ENCODE measurements around the gene HMGCS2. TPM values are rescaled to one million over a fixed set of nuclear protein-coding genes. Genes with fewer than 3 reads are reported as not detected.

HMGCS2 gene
- total and polyA plus RNA-seq, 10 donors, result 0.06 to 0.11 TPM; not detected in 8

GRCh38 chr1:119771016-119771415 is 2.3 kb upstream of the HMGCS2 start:
- Histone ChIP-seq H3K27me3 (replicated peaks in 1 of 7) (peaks cover 0 to 19% (median 0%) of the 10 kb centered on the region in 7 donors), H3K36me3 (no peaks in the 10 kb centered on the region), H3K4me1 (no peaks in the 10 kb centered on the region), H3K4me3 (no peak overlapping the region), H3K27ac (no peak overlapping the region), H3K9me3 (no peaks in the 10 kb centered on the region)
- WGBS, 5 donors, result 38 to 53% (median 45%) methylated on average over 2 of the region's 2 CpGs
- DNase-seq, result no peak
- intact Hi-C loops (cut with DNase I; ENCODE audit: low total_unique reads), result no loop called here
- TF ChIP-seq POLR2AphosphoS5 (IDR thresholded peaks at IDR 0.05) (no peak), CTCF (IDR thresholded peaks at IDR 0.05 in 8 of 11, conservative IDR thresholded peaks at IDR 0.05 in 3 of 11) (no peak), POLR2A (IDR thresholded peaks at IDR 0.05) (no peak)

- no peak for DNase-seq
- no peak overlapping the region for H3K4me3 ChIP-seq
- intact Hi-C loops (cut with DNase I; ENCODE audit: low total_unique reads), result no loop called here
- WGBS, 5 donors, result 67 to 90% (median 78%) methylated on average over 2 of the region's 2 CpGs
- TF ChIP-seq CTCF (IDR thresholded peaks at IDR 0.05 in 8 of 11, conservative IDR thresholded peaks at IDR 0.05 in 3 of 11), result no peak
- no peak for TF ChIP-seq POLR2A (IDR thresholded peaks at IDR 0.05)
- no peak for TF ChIP-seq POLR2AphosphoS5 (IDR thresholded peaks at IDR 0.05)
- H3K9me3 ChIP-seq, result no peaks in the 10 kb centered on the region
- H3K27me3 ChIP-seq (replicated peaks in 1 of 7), result peaks cover 0 to 19% (median 0%) of the 10 kb centered on the region in 7 donors
- no peaks in the 10 kb centered on the region for H3K36me3 ChIP-seq
- H3K27ac ChIP-seq, result no peak overlapping the region
- no peaks in the 10 kb centered on the region for H3K4me1 ChIP-seq
Observed at GRCh38 chr1:119767486-119767885, 1.2 kb downstream of the HMGCS2 start.

GRCh38 chr1:119766374-119766794 is 2.3 kb downstream of the HMGCS2 start:
- no peaks in the 10 kb centered on the region for H3K9me3 ChIP-seq
- no peaks in the 10 kb centered on the region for H3K36me3 ChIP-seq
- H3K27me3 ChIP-seq (replicated peaks in 1 of 7), result peaks cover 0 to 19% (median 0%) of the 10 kb centered on the region in 7 donors
- H3K27ac ChIP-seq, result no peak overlapping the region
- 75 to 83% (median 80%) methylated on average over 4 of the region's 4 CpGs for WGBS, 5 donors
- intact Hi-C loops (cut with DNase I; ENCODE audit: low total_unique reads), result no loop called here
- no peak overlapping the region for H3K4me3 ChIP-seq
- DNase-seq, result no peak
- TF ChIP-seq POLR2AphosphoS5 (IDR thresholded peaks at IDR 0.05) (no peak), CTCF (IDR thresholded peaks at IDR 0.05 in 8 of 11, conservative IDR thresholded peaks at IDR 0.05 in 3 of 11) (no peak), POLR2A (IDR thresholded peaks at IDR 0.05) (no peak)
- no peaks in the 10 kb centered on the region for H3K4me1 ChIP-seq

- H3K4me3 ChIP-seq, result no peak overlapping the region
- intact Hi-C loops (cut with DNase I; ENCODE audit: low total_unique reads), result no loop called here
- H3K27me3 ChIP-seq (replicated peaks in 1 of 7), result peaks cover 0 to 17% (median 0%) of the 10 kb centered on the region in 7 donors
- DNase-seq, result no peak
- TF ChIP-seq POLR2A (IDR thresholded peaks at IDR 0.05) (no peak), CTCF (IDR thresholded peaks at IDR 0.05 in 8 of 11, conservative IDR thresholded peaks at IDR 0.05 in 3 of 11) (no peak), POLR2AphosphoS5 (IDR thresholded peaks at IDR 0.05) (no peak)
- no peak overlapping the region for H3K27ac ChIP-seq
- no peaks in the 10 kb centered on the region for H3K9me3 ChIP-seq
- no peaks in the 10 kb centered on the region for H3K4me1 ChIP-seq
- 85 to 92% (median 88%) methylated on average over 6 of the region's 6 CpGs for WGBS, 5 donors
- no peaks in the 10 kb centered on the region for H3K36me3 ChIP-seq
Observed at GRCh38 chr1:119764220-119764619, 4.5 kb downstream of the HMGCS2 start.

Data from spleen (tissue), 11 donors.